Measurements from ENCODE around the gene PPM1H. TPM values are rescaled to one million over a fixed set of nuclear protein-coding genes. Genes with fewer than 3 reads are reported as not detected.

The PPM1H gene
- total RNA-seq, 5 donors from 2014 or later (not counting 1 experiment from before 2014, with no cell fraction given) = 0.18 to 0.82 (median 0.42) TPM

DNA sequence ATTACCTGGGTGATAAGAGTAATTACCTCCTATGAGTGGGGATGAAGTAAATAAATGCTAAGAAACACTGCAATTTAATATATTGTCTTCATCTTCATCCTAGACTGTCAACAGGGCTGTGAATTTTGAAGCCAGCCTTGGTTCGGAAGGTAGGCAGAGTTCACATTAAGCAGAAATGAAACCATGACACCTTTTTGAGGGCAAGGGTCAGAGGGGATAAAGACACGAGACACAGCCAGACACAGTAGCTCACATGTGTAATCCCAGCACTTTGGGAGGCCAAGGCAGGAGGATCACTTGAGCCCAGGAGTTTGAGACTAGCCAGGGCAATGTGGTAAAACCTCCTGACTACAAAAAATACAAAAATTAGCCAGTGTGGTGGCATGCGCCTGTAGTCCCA, 243.6 kb downstream of the PPM1H start:
- H3K36me3 ChIP-seq (ENCODE audit: control insufficient read depth in 2 of 2, extremely low read depth in 1 of 2, insufficient read depth in 1 of 2, low read length in 1 of 2) = no peaks in the 10 kb centered on the region
- DNase-seq (no peak), ATAC-seq (replicated peaks in 1 of 4) (no peak)
- Mint-ChIP-seq H3K27ac (no peak overlapping the region), H3K4me3 (no peak overlapping the region), H3K27me3 (no peaks in the 10 kb centered on the region), H3K36me3 (no peaks in the 10 kb centered on the region), H3K9me3 (no peaks in the 10 kb centered on the region), H3K4me1 (no peaks in the 10 kb centered on the region)
- WGBS (ENCODE audit: insufficient coverage) = 92% methylated on average over 2 of the region's 3 CpGs
- peaks cover 0 to 3% of the 10 kb centered on the region in 2 experiments for H3K27me3 ChIP-seq (replicated peaks in 1 of 2; ENCODE audit: control insufficient read depth in 2 of 2, extremely low read depth in 1 of 2, insufficient read depth in 2 of 2, low read length in 1 of 2)
- H3K4me1 ChIP-seq (ENCODE audit: control insufficient read depth in 1 of 2, extremely low read depth in 1 of 2, insufficient read depth in 2 of 2, low read length in 2 of 2) = peaks cover 0 to 9% of the 10 kb centered on the region in 2 experiments
- no peaks in the 10 kb centered on the region for H3K9me3 ChIP-seq
- H3K4me3 ChIP-seq (ENCODE audit: control insufficient read depth in 1 of 2, extremely low read depth in 1 of 2, low read length in 1 of 2) = no peak overlapping the region
- POLR2A ChIA-PET = no interaction called here
- no peak overlapping the region for H3K27ac ChIP-seq (ENCODE audit: low read length)
- CTCF ChIA-PET = no interaction called here

DNA sequence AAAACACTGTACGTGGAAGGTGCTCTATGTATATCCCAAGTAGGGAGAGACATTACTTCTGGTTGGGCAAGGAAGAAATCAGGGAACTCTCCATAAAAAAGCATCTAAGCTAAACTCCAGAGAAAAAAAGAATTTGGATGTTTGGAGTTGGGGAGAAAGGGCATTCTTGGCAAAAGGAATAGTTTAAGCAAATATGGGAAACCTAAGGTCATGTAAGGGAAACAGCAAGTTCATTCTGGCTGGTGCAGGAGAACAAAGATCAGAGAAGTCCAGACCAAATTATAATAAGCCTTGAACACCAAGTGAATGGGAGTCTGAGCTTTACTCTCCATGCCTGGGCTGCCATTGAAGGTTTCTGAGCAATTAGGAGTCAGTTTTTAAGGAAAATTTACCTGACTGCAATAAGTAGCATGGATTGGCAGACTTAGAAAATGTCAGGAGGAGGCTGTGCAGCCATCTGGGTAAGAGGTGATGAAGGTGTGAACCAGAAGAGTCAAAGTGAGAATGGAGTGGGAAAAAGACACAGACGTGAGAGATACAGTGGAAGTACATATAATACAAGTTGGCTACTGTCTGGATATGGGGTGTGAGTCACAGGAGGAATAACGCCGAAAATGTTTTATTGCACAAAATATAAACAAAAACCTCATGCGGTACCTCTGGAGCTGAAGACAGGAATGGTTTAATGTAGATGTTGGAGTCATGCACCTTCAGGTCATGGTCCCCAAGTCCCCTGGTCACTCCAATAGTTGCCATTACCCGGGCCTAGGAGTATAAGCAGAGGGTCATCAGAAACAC, 245.7 kb downstream of the PPM1H start:
- DNase-seq = no peak
- Histone ChIP-seq H3K4me3 (ENCODE audit: control insufficient read depth in 1 of 2, extremely low read depth in 1 of 2, low read length in 1 of 2) (no peak overlapping the region), H3K4me1 (ENCODE audit: control insufficient read depth in 1 of 2, extremely low read depth in 1 of 2, insufficient read depth in 2 of 2, low read length in 2 of 2) (no peaks in the 10 kb centered on the region), H3K36me3 (ENCODE audit: control insufficient read depth in 2 of 2, extremely low read depth in 1 of 2, insufficient read depth in 1 of 2, low read length in 1 of 2) (no peaks in the 10 kb centered on the region), H3K27ac (ENCODE audit: low read length) (no peak overlapping the region), H3K27me3 (replicated peaks in 1 of 2; ENCODE audit: control insufficient read depth in 2 of 2, extremely low read depth in 1 of 2, insufficient read depth in 2 of 2, low read length in 1 of 2) (peaks cover 0 to 3% of the 10 kb centered on the region in 2 experiments), H3K9me3 (no peaks in the 10 kb centered on the region)
- 100% methylated on average over 1 of the region's 6 CpGs for WGBS (ENCODE audit: insufficient coverage)
- Mint-ChIP-seq H3K9me3 (no peaks in the 10 kb centered on the region), H3K27ac (no peak overlapping the region), H3K4me1 (no peaks in the 10 kb centered on the region), H3K36me3 (no peaks in the 10 kb centered on the region), H3K27me3 (no peaks in the 10 kb centered on the region), H3K4me3 (no peak overlapping the region)
- ChIA-PET POLR2A (no interaction called here), CTCF (interaction anchor here (0.6 to 0.8 kb wide), 2 partner anchors 14 to 178 kb away, joined by 6 read pairs; no protein-coding TSS in a partner anchor)
- ATAC-seq (replicated peaks in 1 of 4) = no peak

GRCh38 chr12:62686938-62687337, 248.0 kb downstream of the PPM1H start:
- Histone ChIP-seq H3K9me3 (no peaks in the 10 kb centered on the region), H3K27me3 (replicated peaks in 1 of 2; ENCODE audit: control insufficient read depth in 2 of 2, extremely low read depth in 1 of 2, insufficient read depth in 2 of 2, low read length in 1 of 2) (no peaks in the 10 kb centered on the region), H3K4me1 (ENCODE audit: control insufficient read depth in 1 of 2, extremely low read depth in 1 of 2, insufficient read depth in 2 of 2, low read length in 2 of 2) (no peaks in the 10 kb centered on the region), H3K4me3 (ENCODE audit: control insufficient read depth in 1 of 2, extremely low read depth in 1 of 2, low read length in 1 of 2) (no peak overlapping the region), H3K27ac (ENCODE audit: low read length) (no peak overlapping the region), H3K36me3 (ENCODE audit: control insufficient read depth in 2 of 2, extremely low read depth in 1 of 2, insufficient read depth in 1 of 2, low read length in 1 of 2) (no peaks in the 10 kb centered on the region)
- Mint-ChIP-seq H3K4me1 (no peaks in the 10 kb centered on the region), H3K9me3 (no peaks in the 10 kb centered on the region), H3K4me3 (no peak overlapping the region), H3K36me3 (no peaks in the 10 kb centered on the region), H3K27ac (no peak overlapping the region), H3K27me3 (no peaks in the 10 kb centered on the region)
- no peak for DNase-seq
- CTCF ChIA-PET = no interaction called here
- ATAC-seq (replicated peaks in 1 of 4) = no peak
- POLR2A ChIA-PET = no interaction called here
- WGBS (ENCODE audit: insufficient coverage) = 76% methylated on average over 2 of the region's 3 CpGs

DNA sequence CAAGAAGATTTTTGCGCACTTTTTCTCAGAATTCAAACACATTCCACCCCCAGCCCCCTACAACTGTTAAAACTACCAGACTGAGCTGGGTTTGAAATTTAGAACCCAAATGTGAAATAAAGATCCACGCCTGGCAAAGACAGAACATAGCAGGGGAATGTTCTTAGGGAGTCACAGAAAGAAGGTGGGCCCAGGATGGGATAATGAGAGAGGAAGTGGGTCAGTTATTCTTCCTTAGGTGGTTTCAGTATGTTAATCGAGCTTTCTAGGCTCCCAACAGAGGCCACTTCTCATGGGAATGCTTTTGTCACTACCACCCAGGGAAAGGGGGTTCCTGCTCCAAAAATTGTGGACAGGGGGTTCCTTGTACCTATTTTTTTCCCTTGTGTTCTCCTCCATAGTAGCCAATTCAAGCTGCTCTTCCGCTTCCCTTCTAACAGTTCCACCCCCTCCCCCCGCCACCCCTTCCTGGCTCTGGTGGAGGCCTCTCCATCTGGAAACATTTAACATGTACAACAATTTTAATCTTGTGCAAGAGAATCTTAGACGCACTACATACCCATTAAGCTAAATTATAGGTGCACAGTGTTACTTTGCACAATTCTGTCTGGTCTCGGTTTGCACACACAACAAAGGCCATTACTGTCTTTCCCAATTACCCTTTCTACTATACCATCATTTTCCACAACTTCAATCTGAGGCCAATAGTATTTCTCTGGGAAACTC, 250.2 kb downstream of the PPM1H start:
- WGBS (ENCODE audit: insufficient coverage) = 78% methylated on average over 3 of the region's 7 CpGs
- H3K36me3 Mint-ChIP-seq = no peaks in the 10 kb centered on the region
- Histone ChIP-seq H3K4me1 (ENCODE audit: control insufficient read depth in 1 of 2, extremely low read depth in 1 of 2, insufficient read depth in 2 of 2, low read length in 2 of 2) (no peaks in the 10 kb centered on the region), H3K4me3 (ENCODE audit: control insufficient read depth in 1 of 2, extremely low read depth in 1 of 2, low read length in 1 of 2) (no peak overlapping the region), H3K9me3 (no peaks in the 10 kb centered on the region), H3K27ac (ENCODE audit: low read length) (no peak overlapping the region), H3K36me3 (ENCODE audit: control insufficient read depth in 2 of 2, extremely low read depth in 1 of 2, insufficient read depth in 1 of 2, low read length in 1 of 2) (no peaks in the 10 kb centered on the region), H3K27me3 (replicated peaks in 1 of 2; ENCODE audit: control insufficient read depth in 2 of 2, extremely low read depth in 1 of 2, insufficient read depth in 2 of 2, low read length in 1 of 2) (peaks cover 0 to 3% of the 10 kb centered on the region in 2 experiments)
- ATAC-seq (replicated peaks in 1 of 4) = no peak
- no peak overlapping the region for H3K4me3 Mint-ChIP-seq
- H3K27ac Mint-ChIP-seq = no peak overlapping the region
- POLR2A ChIA-PET = no interaction called here
- H3K9me3 Mint-ChIP-seq = no peaks in the 10 kb centered on the region
- peaks cover 6 to 10% of the 10 kb centered on the region in 2 donors for H3K27me3 Mint-ChIP-seq
- CTCF ChIA-PET = interaction anchor here in 1 of 2 donors (0.7 kb wide), 1 partner anchor 101 kb away, joined by 3 read pairs; no protein-coding TSS in a partner anchor
- no peak for DNase-seq
- H3K4me1 Mint-ChIP-seq = no peaks in the 10 kb centered on the region

DNA sequence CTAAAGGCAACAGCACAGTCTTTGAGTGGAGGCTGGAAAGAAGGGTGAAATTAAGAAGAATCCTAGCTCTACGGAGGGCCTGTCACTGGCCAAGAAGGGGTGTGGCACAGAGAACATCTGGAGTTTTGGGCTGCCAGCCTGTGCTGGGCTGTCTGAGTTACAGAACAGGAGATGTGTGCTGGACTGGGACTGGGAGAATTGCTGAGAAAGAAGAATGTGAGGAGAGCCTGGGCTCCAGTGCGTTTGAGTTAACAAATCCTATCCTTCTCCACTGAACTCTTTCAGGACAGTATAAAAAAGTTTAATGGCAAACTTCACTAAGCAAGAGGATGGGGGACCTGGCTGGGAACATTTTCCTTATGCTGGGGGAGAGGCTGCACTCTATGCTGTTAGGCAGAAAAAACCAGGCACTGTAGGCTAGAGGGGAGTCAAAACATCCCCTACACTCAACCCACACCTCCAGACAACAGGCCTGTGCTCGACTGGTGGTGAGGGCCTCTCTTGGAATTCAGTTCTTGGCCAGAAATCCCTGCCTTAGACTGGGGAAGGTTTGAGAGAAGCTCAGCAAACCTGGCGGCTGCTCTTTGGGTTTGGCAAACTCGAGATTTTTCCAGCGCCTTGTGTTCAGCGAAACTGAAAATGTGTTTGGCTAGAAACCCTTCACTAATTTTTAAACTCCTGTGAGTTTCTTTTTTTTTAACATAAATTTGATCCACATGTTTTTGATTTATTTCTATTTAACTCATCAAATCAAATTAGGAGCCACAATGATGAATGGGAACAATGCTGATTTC, 251.0 kb downstream of the PPM1H start:
- ChIA-PET POLR2A (no interaction called here), CTCF (no interaction called here)
- ATAC-seq (replicated peaks in 1 of 4) (no peak), DNase-seq (no peak)
- Histone ChIP-seq H3K27me3 (replicated peaks in 1 of 2; ENCODE audit: control insufficient read depth in 2 of 2, extremely low read depth in 1 of 2, insufficient read depth in 2 of 2, low read length in 1 of 2) (peaks cover 0 to 3% of the 10 kb centered on the region in 2 experiments), H3K36me3 (ENCODE audit: control insufficient read depth in 2 of 2, extremely low read depth in 1 of 2, insufficient read depth in 1 of 2, low read length in 1 of 2) (no peaks in the 10 kb centered on the region), H3K4me1 (ENCODE audit: control insufficient read depth in 1 of 2, extremely low read depth in 1 of 2, insufficient read depth in 2 of 2, low read length in 2 of 2) (no peaks in the 10 kb centered on the region), H3K9me3 (no peaks in the 10 kb centered on the region), H3K27ac (ENCODE audit: low read length) (no peak overlapping the region), H3K4me3 (ENCODE audit: control insufficient read depth in 1 of 2, extremely low read depth in 1 of 2, low read length in 1 of 2) (no peak overlapping the region)
- 100% methylated on average over 1 of the region's 7 CpGs for WGBS (ENCODE audit: insufficient coverage)
- H3K9me3 Mint-ChIP-seq = no peaks in the 10 kb centered on the region
- H3K4me1 Mint-ChIP-seq = no peaks in the 10 kb centered on the region
- no peaks in the 10 kb centered on the region for H3K36me3 Mint-ChIP-seq
- H3K27me3 Mint-ChIP-seq = peaks cover 6 to 14% of the 10 kb centered on the region in 2 donors
- H3K27ac Mint-ChIP-seq = no peak overlapping the region
- no peak overlapping the region for H3K4me3 Mint-ChIP-seq

- Mint-ChIP-seq H3K27ac (no peak overlapping the region), H3K9me3 (no peaks in the 10 kb centered on the region), H3K4me1 (no peaks in the 10 kb centered on the region), H3K4me3 (no peak overlapping the region), H3K36me3 (no peaks in the 10 kb centered on the region), H3K27me3 (peaks cover 6 to 17% of the 10 kb centered on the region in 2 donors)
- Histone ChIP-seq H3K27me3 (replicated peaks in 1 of 2; ENCODE audit: control insufficient read depth in 2 of 2, extremely low read depth in 1 of 2, insufficient read depth in 2 of 2, low read length in 1 of 2) (peaks cover 0 to 14% of the 10 kb centered on the region in 2 experiments), H3K36me3 (ENCODE audit: control insufficient read depth in 2 of 2, extremely low read depth in 1 of 2, insufficient read depth in 1 of 2, low read length in 1 of 2) (no peaks in the 10 kb centered on the region), H3K27ac (ENCODE audit: low read length) (no peak overlapping the region), H3K9me3 (no peaks in the 10 kb centered on the region), H3K4me3 (ENCODE audit: control insufficient read depth in 1 of 2, extremely low read depth in 1 of 2, low read length in 1 of 2) (no peak overlapping the region), H3K4me1 (ENCODE audit: control insufficient read depth in 1 of 2, extremely low read depth in 1 of 2, insufficient read depth in 2 of 2, low read length in 2 of 2) (no peaks in the 10 kb centered on the region)
- DNase-seq (no peak), ATAC-seq (replicated peaks in 1 of 4) (no peak)
- WGBS (ENCODE audit: insufficient coverage) = 95% methylated on average over 3 of the region's 4 CpGs
- CTCF ChIA-PET = no interaction called here
- POLR2A ChIA-PET = interaction anchor here in 1 of 2 donors (0.6 kb wide), 1 partner anchor 92 kb away, joined by 3 read pairs; no protein-coding TSS in a partner anchor
These were observed 253.6 kb downstream of the PPM1H start for GRCh38 chr12:62681306-62681705.
